Right renal cortex interstitium (tissue), 3 donors: ENCODE measurements around the gene BTBD9. TPM values are rescaled to one million over a fixed set of nuclear protein-coding genes. Genes with fewer than 3 reads are reported as not detected.

Experiments used
- DNase-seq, 3 donors: peaks; one replicate each; pipeline ENCODE4 v3.0.0-alpha.2; 2013; ENCODE audit warnings: low read depth in 3 of 3, low spot score in 2 of 3
- polyA plus RNA-seq, 3 donors: library from polyadenylated mRNA; unstranded; fragments of 120-200 nt; gene quantifications; one replicate each; pipeline ENCODE4 v1.2.1, GENCODE V29; 2013; ENCODE audit not compliant: insufficient read length in 3 of 3

Gene BTBD9
- polyA plus RNA-seq, 3 donors, result 13.1 to 16.8 (median 14.7) TPM

DNA sequence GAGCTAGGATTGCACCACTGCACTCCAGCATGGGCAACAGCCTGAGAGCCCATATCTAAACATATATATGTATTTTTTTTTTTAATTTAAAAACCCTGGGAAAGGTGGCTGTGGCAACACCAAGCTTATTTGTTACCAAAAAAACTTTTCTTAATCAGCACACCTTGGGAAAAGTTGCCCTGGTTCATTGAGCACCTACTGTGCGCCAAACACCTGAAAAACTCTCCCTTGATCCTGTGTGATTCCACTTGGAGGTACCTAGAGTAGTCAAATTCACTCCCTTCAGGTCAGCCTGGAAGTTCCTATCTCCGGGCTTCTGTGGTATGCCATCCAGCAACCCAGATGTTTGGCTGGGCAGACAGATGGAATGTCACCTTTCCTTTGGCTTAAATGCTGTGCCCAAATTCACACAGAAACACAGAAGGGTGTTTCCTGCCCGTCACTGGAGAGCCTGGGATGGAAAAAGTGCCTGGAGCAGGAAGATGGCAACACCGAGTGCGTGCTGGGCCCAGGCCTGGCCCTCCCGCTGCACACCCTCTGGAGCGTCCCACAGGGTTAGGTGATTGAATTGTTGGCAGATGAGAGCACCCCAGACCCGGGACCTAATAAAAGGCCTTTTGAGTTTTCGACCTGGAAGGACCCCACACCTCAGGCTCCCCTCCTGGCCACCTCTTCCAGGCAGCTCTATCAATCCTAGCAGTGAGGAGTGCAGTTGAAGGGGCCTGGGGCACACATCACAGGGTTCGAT is 482.7 kb downstream of the BTBD9 start:
- no peak for DNase-seq

DNA sequence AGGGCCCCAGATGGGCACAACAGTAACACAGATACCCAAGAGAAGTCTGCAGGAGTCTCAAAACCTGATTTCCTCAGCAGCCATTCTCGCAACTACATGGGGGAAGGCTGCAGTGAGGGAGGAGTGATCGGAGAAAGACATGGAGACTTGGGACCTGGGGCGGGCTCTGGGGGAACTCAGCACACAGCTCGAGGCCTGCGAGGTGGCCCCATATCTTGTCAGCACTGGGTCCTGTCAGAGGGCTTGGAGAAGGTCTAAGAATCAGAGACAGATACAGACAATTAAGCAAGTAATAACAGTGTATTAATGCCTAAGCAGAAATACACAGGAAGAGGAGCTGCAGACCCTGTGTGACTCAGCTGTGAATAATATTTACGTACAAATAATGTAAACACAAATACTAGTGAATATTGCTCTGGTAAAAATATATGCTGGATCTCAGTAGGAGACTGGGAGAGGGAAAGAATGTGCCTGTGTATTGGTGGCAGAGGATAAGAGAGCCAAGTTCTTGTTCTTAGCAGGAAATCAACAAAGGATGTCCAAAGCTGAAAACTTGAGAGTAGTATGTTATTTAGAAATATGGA is 484.0 kb downstream of the BTBD9 start:
- DNase-seq, result no peak

DNA sequence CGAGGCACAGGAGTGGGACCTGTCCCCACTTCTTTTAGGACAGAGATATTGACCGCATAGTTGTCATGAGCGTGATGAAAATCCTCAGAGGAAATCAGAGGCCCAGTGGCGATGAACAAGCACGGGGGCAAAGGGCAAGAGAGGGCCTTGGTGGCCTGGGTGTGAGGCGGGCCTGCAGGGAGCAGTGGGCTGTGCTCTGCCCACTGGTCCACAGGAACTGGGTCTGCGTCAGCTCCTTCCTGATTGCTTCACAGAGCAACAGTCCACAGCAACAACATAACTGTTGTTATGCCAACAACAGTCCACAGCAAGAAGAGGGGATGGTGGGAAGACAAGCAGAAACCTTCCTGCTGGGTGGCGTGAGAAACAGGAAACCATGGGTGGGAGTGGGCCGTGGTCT is 484.6 kb downstream of the BTBD9 start:
- DNase-seq, result no peak

DNA sequence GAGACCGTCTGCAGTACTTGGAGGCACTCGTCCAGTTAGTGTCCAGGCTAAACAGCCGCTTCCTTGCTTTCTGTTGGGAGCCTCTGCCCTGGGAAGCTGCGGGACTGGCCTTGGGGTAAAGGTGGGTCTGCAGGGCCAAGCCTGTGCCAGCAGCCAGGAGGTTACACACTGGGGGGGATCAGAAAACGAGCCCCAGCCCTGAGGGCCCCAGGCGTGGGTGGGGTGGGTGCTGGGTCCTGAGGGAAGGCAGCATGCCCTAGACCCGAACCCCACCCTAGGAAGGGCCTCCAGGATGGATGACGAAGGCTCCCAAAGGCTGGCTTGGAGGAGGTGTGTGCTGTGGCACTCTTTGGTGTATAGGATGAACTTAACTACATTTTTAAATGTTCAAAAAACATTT is 485.0 kb downstream of the BTBD9 start:
- no peak for DNase-seq

DNA sequence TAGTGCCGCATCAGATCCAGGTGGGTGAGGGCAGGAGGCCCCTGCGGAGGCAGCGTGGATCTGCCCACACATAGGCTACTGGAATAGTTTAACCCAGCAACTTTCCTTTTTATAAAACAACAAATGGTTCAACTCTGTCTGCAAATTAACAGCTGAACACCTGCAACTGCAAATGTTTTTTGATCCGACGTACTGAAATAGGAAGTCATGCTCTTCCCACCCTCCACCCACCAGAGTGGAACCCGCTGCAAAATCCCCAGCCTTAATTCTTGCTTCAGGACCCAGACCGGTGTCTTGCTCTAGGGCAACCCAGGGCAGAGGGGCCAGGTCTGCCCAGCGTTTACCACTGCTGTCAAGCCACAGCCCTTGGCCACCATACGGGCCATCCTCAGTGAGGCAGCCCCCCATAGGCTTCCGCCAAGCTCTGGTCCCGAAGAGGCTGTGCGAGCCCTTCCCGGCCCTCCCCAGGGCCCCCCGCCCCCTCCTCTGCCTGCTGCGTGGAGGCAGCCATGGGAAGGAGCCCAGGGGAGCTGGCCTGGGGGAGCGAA is 485.9 kb downstream of the BTBD9 start:
- DNase-seq, result no peak

DNA sequence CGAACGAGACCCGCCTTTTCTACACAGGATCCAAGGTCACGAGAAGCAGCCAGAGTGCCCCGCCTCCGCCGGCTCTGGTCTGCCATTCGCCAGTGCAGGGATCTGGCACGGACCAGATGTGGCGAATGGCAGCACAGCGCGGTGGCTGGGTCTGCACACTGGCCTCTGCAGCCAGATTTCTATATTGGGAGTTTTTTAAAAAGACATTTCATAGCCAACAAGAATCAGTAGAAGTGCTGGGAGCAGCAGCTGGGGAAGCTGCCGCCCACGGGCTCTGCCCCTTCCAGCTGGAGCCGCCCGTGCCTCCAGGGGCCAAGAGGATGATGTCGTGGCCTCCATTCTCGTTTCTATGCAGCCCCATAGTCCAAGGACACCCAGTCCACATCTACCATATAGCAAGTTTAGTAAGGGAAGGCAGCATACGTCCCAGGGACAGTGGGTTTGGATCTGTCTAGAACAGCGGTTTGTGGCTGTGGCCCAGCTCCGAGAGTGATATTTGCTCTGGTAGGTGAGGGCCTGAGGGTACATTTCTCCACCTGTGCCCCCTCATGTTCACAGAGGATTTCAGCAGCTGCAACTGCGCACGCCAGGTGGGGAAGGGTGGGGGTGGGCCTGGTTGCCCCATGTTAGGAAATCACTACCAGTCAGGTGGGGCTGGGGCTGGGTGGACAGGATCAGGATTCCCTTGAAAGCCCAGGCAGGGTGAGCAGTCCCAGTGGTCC is 486.5 kb downstream of the BTBD9 start:
- DNase-seq, result no peak

DNA sequence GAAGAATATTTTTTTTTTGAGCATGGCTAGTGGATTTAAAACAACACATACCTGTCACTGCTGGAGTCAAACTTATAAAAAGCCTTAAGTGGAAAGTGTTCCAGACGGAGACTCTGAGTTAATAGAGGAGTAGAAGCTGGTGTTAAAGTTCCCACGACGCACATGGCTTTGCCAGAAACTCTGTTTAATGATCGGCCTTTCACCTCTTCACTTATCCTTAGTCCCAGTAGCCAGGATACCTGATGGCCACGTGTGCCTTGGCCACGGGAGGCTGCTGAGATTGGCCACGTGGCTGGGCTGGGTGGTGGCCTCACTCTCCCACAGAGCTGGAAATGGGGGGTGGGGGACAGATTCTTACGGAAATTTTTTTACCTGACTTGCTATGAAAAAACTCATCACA is 487.1 kb downstream of the BTBD9 start:
- no peak for DNase-seq

DNA sequence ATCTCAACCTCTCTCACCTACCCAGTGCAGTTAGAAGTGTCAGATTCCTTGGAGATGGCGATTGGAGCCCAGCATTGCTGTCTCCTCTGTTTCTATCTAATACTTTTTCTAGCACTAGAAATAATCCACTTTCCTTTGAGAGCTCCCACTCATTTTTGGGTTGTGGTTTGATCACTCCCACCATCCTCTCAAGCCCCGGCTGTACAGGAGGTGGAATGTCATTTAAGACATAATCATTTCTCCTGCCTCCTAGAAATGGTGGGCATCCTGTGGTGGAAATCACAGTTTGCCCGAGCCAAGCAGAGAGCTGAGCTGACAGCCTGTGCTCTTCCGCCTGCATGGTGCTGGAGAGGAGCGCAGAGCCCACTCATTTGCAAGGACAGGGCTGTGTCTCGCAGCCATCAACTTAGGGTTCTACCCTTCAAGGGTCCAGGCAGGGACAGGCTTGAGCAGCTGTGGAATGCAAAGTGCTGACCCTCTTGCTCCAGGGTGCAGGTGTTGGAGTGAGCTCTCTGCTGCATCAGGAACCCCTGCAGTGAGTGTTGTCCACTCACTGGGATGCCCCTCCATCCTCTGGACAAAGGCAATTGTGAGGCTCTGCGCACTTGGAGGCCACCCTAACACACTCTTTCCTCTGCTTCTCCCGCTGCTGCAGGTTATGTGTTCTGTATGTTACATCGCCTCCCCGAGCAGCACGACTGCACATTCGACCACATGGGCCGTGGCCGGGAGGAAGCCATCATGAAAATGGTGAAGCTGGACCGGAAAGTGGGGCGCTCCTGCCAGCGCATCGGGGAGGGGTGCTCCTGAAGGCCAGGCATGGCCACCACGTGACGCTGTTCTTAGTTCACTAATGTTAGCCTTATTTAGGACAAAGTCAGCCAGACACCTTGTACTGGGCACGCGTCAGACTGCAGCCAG is 487.9 kb downstream of the BTBD9 start:
- DNase-seq, result no peak

DNA sequence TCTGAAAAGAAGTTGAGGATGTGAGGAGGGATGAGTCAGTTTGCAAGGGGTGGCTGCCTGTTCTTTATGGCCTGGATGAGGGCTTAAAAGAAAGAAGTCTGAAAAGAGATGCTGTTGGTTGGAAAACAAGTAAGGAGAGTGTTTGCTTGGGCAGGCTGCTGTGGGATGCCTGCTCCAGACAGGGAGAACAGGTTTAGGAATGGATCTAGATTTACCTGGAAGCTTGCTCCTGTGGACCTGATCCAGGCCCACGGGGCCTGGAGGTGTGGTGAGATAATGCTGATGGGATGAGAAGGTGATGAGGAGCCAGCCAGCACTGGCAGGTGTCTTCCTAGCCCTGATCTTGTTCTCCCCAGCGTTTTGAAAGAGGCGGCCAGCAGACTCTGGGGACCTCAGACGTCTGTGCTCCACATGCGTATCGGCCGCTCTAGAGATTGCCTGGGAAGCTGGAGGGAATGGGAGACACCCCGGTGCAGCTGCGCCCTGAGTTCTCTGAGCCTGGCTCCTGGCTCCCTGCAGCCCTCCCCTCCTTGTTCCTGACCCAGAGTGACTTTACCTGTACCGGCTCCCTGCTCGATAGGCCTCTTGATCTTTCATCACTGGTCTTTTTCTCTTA is 488.9 kb downstream of the BTBD9 start:
- no peak for DNase-seq

DNA sequence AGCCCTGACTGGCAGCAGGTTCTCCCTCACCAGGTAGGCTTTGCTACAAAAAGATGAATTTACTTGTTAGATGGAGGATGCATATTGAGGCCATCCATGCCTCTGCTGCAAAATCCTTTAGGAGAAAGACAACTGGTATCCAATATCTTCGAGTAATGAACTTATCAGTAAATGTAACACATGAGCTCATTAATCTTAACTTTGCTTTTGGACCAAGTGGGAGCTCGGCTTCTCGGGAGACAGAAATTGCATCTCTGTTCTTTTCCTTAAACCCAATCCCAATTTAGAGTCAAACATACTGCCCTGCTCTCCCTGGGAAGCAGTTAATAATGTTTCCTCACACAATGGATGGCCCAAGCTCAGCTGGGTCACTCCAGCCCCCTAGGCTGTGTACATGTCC is 489.7 kb downstream of the BTBD9 start:
- no peak for DNase-seq

DNA sequence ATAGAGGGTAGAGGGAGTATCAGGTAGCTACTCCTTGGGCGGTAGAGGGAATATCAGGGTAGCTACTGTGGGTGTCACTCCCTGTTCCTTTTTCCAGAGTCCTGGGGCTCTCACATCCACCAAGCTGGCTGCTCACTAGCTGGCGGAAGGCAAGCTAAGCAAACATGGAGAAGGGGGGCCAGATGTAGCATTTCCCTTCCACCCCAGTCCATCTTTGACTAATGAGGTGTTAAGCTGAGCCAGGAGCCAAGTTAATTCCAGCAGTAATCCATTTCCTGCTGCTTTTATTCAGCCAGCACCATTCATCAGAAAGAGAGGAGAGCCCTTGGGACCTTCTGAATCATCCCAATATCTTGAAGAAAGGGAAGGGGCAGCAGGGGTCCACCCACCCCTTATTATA is 490.2 kb downstream of the BTBD9 start:
- DNase-seq, result no peak

DNA sequence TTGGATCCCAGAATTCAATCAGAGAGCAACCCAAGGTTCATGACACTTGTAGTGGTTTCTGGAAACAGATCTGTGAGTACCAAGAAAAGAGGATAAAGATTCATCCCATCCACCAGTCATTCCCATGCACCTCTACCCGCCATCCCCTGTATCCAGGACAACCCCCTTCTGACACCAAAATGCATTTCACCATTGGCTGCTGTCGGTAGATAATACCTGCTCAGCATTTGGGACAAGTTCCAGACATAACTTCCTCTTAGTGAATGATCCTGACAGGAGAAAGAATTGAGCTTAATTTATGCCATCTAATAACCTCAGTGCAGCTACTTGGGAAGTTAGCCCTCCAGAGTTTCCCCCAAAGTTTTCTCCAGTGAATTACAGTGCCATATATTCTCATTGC is 491.1 kb downstream of the BTBD9 start:
- no peak for DNase-seq

DNA sequence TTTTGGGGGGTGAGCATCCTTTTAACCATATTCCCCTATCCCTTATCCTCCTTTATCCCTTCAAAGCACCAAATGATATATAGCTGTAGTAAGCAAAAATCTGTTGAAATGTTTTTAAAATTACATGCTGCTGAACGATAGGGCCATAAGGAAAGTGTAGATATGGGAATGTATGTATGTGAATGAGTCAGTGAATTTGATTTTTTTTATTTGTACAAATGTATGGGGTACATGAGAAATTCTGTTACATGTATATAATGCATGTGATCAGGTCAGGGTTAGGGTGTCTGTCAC is 493.0 kb downstream of the BTBD9 start:
- no peak for DNase-seq

DNA sequence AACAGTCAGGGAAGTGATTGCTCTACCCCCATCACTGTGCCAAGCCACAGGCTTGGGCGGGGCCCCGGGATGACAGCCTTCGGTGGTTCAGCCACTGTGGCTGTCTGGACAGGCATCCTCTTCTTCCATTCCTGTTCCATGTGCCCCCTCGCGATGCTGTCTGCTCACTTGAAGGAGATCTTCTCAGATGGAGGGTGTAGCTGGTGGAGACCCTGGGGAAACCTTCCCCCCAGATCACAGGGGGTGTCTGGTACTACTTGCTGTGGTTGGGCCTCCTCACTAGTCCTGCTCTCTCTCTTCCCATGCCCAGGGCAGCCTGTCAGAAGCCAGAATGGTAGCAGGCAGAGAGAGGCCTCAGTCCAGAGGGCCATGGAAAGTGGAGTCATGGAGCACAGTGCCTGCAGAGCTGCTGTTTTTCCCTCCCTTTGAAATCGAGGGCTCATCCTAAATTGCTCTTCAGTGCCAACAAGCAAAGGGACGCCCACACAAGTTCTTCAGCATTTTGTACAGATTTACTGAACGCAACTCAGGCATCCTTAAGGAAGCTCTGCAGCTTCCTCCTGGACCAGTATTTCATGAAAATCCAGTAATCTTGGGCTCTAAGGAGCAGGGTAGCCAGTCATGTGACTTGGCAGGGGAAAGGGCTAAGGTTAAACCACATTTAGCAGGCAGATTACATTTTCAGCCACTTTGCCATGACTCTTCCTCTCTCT is 493.6 kb downstream of the BTBD9 start:
- no peak for DNase-seq

DNA sequence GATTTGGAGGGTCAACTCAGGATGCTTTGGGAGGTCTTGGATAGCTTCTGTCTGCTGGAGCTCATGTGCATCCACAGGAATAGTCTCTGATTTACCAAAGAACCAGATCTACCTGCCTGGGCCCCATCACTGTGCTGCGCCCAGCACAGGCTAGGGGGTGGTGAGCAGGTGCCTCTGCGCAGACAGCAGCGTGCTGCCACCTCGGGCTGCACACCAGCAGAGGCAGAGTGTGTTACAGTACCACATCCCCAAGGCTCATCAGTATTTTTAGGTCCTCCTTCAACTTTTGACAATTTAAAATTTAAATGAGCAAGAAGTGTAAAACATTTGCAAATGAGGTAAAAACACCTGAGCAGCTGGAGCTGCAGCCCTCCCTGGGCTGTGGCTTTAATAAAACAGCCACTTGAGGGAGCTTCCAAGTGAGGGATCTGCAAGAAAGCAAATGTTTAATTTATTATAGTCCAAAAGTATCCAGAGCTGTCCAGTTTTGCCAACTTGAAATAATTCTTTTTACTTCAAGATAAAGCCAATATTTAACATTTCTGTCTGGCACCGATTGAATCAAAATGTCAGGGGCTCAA is 495.3 kb downstream of the BTBD9 start:
- DNase-seq, result no peak

DNA sequence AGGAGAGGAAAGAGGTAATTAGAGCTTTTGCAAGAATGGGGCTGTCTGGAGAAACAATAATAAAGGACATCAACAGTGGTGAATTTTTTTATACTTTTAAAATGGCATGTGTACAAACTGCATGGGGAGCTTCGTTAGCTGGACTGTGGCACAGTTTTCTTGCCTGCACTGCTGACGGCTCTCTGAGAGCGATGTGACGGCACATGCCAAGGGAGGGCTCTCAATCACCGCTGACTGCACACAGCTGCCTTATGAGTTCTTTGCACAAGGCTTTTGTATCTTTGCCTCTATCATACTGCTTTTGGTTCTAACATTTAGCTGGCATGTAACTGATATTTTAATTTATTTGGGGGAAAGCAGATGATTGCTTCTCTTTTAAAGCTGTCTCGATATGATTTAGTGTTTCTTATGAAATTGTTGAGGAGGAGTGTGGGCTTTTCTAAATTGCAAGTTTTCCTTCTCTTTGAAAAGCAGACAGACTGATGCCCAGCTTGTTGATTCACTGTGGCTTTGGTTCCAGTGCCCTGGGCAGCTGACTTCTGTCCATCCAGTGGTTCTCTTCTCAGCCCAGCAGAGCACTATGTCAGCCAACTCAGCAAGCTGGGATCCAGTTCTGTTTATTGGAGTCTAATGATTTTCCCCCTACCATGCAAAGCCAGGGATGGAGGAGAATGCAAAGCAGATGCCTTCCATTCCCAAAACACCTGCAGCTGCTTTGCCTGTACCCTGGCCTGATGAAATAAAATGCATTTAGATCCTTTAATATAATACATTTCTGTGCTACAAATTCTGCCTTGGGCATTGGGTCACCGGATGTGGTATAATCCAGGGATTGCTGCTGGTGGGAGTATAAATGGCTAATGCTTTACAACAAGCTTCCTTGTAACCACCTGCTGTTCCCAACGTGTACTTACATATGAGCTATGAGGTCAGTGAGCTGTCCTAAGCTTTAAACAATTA is 496.3 kb downstream of the BTBD9 start:
- DNase-seq, result no peak

DNA sequence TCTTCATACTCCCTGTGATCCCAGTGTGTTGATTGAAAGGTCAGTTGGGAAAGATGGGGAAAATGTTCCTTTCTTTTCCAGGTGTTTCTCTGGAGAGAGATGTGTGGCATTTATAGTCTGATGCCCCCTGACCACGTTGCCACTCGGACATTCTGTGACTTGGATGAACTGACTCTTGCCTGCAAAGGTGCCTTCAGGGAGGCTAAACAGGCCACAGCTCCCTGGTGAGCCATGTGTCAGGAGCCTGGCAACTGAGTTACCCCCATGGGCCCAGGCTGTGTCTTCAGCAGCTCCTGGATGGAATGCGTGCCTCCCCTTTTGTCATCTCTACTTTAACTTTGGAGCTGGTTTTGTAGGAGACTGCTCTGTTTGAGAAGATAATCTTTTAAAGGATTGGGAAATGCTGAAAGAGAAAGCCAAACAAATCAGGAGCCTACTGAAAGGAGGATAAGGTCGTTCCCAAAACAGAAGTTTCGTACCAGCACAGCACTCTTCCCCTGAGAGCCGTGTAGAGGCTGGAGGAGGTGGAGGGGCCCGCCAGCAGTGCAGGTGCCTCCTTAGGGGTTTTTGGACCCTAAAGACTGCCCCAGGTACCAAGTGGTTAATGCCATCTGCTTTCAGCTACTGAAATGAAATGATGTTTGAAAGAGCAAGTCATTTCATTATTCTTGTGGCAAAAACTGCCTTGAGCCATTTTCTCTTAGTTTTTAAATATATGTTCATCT is 497.4 kb downstream of the BTBD9 start:
- DNase-seq, result no peak

DNA sequence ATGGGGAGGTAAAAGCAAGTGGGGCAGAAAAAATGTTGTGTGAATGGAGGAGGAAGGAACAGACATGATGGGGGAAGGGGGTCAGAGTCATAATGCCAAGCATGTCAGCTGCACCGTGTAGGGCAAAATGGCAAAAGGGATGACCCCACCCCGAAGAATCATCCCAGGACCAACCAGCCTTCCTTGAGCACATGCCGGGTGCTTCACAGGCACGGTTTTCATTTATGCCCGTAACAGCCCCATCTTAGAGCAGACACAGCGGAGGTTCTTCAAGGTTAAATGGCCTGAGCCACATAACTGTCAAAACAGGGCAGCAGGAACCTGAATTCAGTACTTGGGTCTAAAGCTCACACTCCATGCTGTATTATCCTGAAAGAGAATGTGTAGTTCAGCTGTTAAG is 498.0 kb downstream of the BTBD9 start:
- no peak for DNase-seq
